Bronchial epithelial cell (primary cell): ENCODE results near the gene ACTN1. TPM values are rescaled to one million over a fixed set of nuclear protein-coding genes. Genes with fewer than 3 reads are reported as not detected.

ENCODE experiments used
- DNase-seq: peaks from one replicate; pipeline ENCODE4 v3.0.0-alpha.2; 2010; ENCODE audit warnings: low read depth
- FAIRE-seq: peaks from 2 replicates; lab custom pipeline; 2011; peaks lifted over from hg19 to GRCh38; lab: Jason Lieb, UNC
- H3K27me3 ChIP-seq: 2 replicates; pipeline ENCODE4 v1.5.1; 2011; ENCODE audit warnings: low read length; ENCODE audit not compliant: control insufficient read depth, insufficient read depth
- H3K36me3 ChIP-seq: 2 replicates; pipeline ENCODE4 v1.5.1; 2011; ENCODE audit warnings: low read length; ENCODE audit not compliant: control insufficient read depth, insufficient read depth
- H3K4me3 ChIP-seq: 2 replicates; pipeline ENCODE4 v1.5.1; 2011; ENCODE audit warnings: mild to moderate bottlenecking, low read depth, low read length, control low read depth
- CTCF ChIP-seq: IDR thresholded peaks from 2 replicates; pipeline ENCODE4 v1.5.1; 2011; ENCODE audit warnings: mild to moderate bottlenecking, moderate library complexity, low read length, control low read depth, inconsistent platforms; ENCODE audit not compliant: insufficient read depth, severe bottlenecking
- total RNA-seq: library from RNA; depleted of rRNA; stranded (reverse); fragments of >200 nt; gene quantifications from 2 replicates; pipeline ENCODE4 v1.2.1, GENCODE V29; 2014

The ACTN1 gene
- total RNA-seq, 1 donor from 2014 or later, result 165 TPM

DNA sequence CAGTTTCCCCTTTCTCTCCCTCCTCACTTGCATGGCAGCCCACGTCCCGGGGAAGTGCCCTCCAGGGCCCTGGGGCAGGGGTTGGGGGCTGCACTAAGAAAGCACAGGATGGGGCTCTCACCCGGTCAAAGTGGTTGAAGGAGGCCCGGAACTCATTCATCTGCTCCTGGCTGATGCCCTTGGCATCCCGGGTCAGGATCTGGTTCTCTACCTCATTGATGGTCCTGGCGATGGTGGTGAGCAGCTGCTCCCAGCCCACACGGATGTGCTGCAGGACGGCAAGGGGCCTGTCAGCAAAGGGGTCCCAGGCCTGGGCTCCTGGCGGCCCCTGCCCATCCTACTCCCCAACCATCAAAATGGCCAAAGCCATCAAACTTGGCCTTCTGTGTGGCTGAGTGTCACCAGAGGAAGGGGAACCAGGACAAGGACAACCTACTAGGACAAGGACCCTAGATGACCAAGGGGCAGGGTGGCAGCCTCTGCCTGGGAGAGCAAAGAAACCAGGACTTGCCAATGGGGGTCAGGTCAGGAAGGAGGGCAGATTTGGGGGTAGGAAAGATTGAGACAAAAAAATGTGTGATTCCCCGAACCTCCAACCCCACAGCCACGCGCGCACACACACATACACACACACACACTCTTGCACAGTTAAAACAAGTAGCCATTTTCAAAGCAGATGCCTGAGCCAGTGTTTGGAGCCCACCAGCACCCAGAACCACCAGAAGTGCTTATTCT is 99.1 kb downstream of the ACTN1 start:
- Histone ChIP-seq H3K4me3 (no peak overlapping the region), H3K36me3 (peaks cover 73% of the 10 kb centered on the region), H3K27me3 (no peaks in the 10 kb centered on the region)
- DNase-seq (no peak), FAIRE-seq (no peak)
- no peak for TF ChIP-seq CTCF

DNA sequence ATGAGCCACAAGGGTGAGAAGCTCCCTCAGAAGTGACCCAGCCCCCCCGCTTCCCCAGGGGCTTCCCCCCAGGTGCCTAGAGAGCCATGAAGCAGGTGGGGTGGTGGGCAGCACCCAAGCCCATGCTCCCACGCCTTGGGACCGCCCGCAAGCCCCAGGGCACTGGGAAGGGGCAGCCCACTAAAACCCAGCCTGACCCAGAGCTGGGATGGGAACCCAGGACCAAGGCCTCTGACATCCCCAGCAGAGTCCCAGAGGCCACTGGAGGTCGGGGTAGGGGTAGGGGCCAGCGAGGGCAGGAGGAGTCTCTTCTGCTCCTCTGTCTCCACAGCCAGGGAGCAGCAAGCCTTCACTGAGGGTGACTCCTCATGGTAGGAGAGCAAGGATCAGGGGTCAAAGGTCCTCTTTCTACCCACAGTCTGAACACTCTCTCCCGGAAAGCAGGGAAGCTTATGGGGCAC is 99.8 kb downstream of the ACTN1 start:
- Histone ChIP-seq H3K4me3 (no peak overlapping the region), H3K27me3 (no peaks in the 10 kb centered on the region), H3K36me3 (peaks cover 74% of the 10 kb centered on the region)
- DNase-seq, result no peak
- no peak for TF ChIP-seq CTCF
- no peak for FAIRE-seq

DNA sequence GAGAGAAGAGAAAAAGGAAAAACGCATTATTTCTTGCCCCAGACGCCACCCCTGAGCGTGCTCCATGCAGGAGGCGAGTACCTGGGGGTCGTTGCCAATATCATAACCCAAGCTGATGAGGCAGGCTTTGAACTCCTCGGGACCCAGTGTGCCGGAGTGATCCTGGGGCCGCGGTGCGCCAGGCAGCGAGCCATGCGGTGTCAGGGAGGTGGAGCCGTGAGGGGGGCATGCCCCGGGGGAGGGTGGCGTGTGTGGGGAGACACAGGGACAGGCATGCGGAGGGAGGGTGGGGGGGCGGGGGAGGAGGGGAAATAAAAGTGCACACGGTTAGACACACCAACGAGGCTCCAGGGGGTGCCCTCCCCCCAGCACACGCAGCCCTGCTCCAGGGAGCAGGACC is 100.2 kb downstream of the ACTN1 start:
- Histone ChIP-seq H3K36me3 (peaks cover 72% of the 10 kb centered on the region), H3K27me3 (no peaks in the 10 kb centered on the region), H3K4me3 (no peak overlapping the region)
- no peak for TF ChIP-seq CTCF
- DNase-seq, result no peak
- FAIRE-seq, result no peak

DNA sequence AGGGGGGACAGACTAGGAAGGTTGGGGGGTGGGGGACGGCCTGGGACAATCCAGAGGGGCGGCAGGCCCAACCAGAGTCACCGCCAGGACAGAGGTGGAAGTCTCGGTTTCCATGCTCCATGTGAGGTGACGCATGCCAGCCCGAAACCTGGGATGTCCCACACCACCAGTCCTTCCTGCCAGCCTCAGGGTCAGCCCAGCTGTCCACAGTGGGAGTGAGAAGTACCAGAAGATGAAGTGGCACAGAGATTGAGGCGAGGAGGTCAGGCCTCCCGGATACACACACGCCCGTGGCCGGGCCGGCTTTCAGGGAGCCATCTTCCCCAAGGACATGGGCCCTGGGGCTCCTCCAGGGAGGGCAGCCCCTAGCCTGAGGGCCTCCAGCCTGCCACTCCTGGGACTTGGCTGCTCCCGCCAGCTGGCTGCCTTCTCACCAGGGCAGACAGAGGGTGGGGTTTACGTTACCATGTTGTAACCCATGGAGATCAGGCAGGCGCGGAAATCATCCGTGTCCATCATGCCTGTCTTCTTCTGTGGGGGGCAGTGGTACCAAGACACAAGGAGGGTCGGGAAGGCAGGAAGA is 101.0 kb downstream of the ACTN1 start:
- Histone ChIP-seq H3K36me3 (peaks cover 69% of the 10 kb centered on the region), H3K4me3 (no peak overlapping the region), H3K27me3 (no peaks in the 10 kb centered on the region)
- DNase-seq (no peak), FAIRE-seq (no peak)
- TF ChIP-seq CTCF, result no peak

DNA sequence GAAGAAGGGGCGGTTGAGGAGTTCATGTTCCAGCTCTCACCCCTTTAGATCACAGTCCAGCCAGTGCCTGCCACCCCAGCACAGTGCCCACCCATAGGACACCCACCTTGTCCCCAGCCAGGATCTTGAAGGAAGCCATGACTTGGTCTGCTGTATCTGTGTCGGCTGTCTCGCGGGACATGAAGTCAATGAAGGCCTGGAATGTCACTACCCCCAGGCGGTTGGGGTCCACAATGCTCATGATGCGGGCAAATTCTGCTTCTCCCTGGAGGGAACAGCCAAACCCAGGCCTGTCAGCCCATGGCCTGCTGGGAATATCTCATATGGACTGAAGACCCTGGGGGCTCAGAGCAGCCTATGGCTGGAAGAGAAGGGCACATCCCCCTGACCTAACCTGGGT is 102.1 kb downstream of the ACTN1 start:
- Histone ChIP-seq H3K27me3 (no peaks in the 10 kb centered on the region), H3K36me3 (peaks cover 59% of the 10 kb centered on the region), H3K4me3 (no peak overlapping the region)
- DNase-seq (no peak), FAIRE-seq (no peak)
- no peak for TF ChIP-seq CTCF
